Parathyroid adenoma (tissue), 2 donors: ENCODE measurements around the gene FANCG.

Experiments
- H2AFZ ChIP-seq: fragments of 300-600 bp; sonication (generic); one replicate; pipeline ENCODE4 v1.7.0; 2017; ENCODE audit warnings: antibody characterized with exemption, mild to moderate bottlenecking
- H3K27ac ChIP-seq: fragments of 300-600 bp; sonication (generic); one replicate; pipeline ENCODE4 v1.7.0; 2017
- H3K27me3 ChIP-seq: fragments of 300-600 bp; sonication (generic); one replicate; pipeline ENCODE4 v1.7.0; 2017; ENCODE audit warnings: low read length; ENCODE audit not compliant: control insufficient read depth, insufficient read depth
- H3K36me3 ChIP-seq: fragments of 300-600 bp; sonication (generic); one replicate; pipeline ENCODE4 v1.7.0; 2017; ENCODE audit warnings: low read length; ENCODE audit not compliant: control insufficient read depth, insufficient read depth
- H3K4me1 ChIP-seq: fragments of 300-600 bp; sonication (generic); one replicate; pipeline ENCODE4 v1.7.0; 2017; ENCODE audit warnings: control low read depth
- H3K4me2 ChIP-seq: fragments of 300-600 bp; sonication (generic); one replicate; pipeline ENCODE4 v1.7.0; 2017; ENCODE audit warnings: low read length
- H3K4me3 ChIP-seq: fragments of 300-600 bp; sonication (generic); one replicate; pipeline ENCODE4 v1.7.0; 2017; ENCODE audit warnings: low read depth, low read length
- H3K79me2 ChIP-seq: fragments of 300-600 bp; sonication (generic); one replicate; pipeline ENCODE4 v1.7.0; 2017; ENCODE audit warnings: control low read depth
- H3K9ac ChIP-seq: fragments of 300-600 bp; sonication (generic); one replicate; pipeline ENCODE4 v1.7.0; 2017; ENCODE audit warnings: mild to moderate bottlenecking
- H3K9me3 ChIP-seq: fragments of 300-600 bp; sonication (generic); one replicate; pipeline ENCODE4 v1.7.0; 2017; ENCODE audit warnings: low read length; ENCODE audit not compliant: control insufficient read depth
- TF ChIP-seq, protein P1 (sequence below): fragments of 300-600 bp; sonication (generic); IDR thresholded peaks from one replicate; pipeline ENCODE4 v1.7.0; 2017; ENCODE audit warnings: antibody characterized with exemption, mild to moderate bottlenecking
- donor health status: primary hyperparathyroidism.

FANCG gene

DNA sequence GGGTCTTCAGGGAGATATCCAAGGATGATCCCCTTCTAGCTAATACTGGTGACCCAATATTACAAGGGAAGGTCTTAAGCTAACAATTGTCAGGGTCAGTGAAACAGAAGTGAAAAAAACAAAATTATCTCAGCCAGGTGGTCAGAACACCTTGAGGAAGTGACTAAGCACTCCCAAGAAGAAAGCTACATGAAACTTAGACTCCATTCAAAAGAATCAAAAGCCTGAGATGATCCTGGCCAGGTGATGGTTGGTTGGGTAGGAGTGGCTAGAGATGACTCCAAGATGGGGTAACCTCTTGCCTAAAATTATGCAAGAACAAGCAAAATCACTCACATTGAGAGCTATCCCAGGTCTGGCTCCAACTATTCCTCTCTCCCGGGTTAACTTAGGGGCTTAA lies 12.7 kb downstream of the FANCG start:
- no peak overlapping the region for H2AFZ ChIP-seq
- H3K27me3 ChIP-seq, result no peaks in the 10 kb centered on the region
- H3K27ac ChIP-seq, result no peak overlapping the region
- no peaks in the 10 kb centered on the region for H3K36me3 ChIP-seq
- H3K9ac ChIP-seq, result no peak overlapping the region
- no peaks in the 10 kb centered on the region for H3K9me3 ChIP-seq
- TF ChIP-seq, protein P1, sequence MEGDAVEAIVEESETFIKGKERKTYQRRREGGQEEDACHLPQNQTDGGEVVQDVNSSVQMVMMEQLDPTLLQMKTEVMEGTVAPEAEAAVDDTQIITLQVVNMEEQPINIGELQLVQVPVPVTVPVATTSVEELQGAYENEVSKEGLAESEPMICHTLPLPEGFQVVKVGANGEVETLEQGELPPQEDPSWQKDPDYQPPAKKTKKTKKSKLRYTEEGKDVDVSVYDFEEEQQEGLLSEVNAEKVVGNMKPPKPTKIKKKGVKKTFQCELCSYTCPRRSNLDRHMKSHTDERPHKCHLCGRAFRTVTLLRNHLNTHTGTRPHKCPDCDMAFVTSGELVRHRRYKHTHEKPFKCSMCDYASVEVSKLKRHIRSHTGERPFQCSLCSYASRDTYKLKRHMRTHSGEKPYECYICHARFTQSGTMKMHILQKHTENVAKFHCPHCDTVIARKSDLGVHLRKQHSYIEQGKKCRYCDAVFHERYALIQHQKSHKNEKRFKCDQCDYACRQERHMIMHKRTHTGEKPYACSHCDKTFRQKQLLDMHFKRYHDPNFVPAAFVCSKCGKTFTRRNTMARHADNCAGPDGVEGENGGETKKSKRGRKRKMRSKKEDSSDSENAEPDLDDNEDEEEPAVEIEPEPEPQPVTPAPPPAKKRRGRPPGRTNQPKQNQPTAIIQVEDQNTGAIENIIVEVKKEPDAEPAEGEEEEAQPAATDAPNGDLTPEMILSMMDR, result no peak
- no peak overlapping the region for H3K4me3 ChIP-seq
- H3K79me2 ChIP-seq, result peaks cover 42% of the 10 kb centered on the region
- H3K4me2 ChIP-seq, result no peak overlapping the region
- peaks cover 15% of the 10 kb centered on the region for H3K4me1 ChIP-seq

DNA sequence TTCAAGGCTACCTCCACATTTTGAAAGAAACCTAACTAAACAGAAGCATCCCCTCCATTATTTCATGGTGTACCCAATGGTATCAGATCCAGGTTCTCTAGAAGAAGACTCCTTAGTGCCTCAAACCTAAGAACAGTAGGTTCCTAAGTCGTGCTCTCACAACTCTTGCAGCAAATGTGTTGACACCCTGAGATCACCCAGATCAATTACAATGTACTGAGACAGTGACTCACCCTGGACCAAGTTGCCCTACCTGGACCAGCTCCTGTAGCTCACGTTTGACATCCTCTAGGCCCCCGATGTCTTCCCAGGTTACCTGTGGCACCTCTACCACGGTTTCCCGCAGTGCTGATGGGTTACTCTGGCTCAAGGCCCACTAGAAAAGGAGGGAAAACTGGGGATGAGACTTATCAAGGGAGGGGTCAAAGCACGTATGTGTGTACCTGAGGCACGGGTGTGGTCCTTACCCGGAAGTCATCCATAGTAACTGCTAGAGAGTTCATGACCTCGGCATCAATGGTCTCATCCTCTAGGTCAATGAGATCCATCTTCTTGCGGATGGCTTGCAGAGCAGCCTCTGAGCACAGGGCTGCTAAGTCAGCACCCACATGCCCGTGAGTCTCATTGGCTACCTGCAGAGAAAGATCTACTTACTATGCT lies 19.1 kb downstream of the FANCG start:
- no peak overlapping the region for H3K9ac ChIP-seq
- no peaks in the 10 kb centered on the region for H3K4me1 ChIP-seq
- H3K9me3 ChIP-seq, result no peaks in the 10 kb centered on the region
- no peaks in the 10 kb centered on the region for H3K79me2 ChIP-seq
- H3K4me2 ChIP-seq, result no peak overlapping the region
- no peaks in the 10 kb centered on the region for H3K27me3 ChIP-seq
- H2AFZ ChIP-seq, result no peak overlapping the region
- no peak overlapping the region for H3K4me3 ChIP-seq
- H3K36me3 ChIP-seq, result no peaks in the 10 kb centered on the region
- TF ChIP-seq, protein P1, result no peak
- no peak overlapping the region for H3K27ac ChIP-seq

DNA sequence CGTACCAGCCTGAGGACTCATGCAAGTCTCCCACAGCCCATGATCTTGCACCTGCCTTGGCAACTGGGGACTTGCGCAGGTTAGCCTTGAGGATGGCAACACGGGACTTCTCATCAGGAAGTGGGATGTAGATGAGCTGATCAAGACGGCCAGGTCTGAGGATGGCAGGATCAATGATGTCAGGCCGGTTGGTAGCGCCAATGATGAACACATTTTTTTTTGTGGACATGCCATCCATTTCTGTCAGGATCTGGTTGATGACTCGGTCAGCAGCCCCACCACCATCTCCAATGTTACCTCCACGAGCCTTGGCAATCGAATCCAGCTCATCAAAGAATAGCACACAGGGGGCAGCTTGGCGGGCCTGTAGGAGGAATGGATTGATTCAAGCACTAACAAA lies 20.3 kb downstream of the FANCG start:
- no peak overlapping the region for H3K4me3 ChIP-seq
- no peak overlapping the region for H3K4me2 ChIP-seq
- H3K9me3 ChIP-seq, result no peaks in the 10 kb centered on the region
- no peaks in the 10 kb centered on the region for H3K79me2 ChIP-seq
- no peak overlapping the region for H3K9ac ChIP-seq
- H3K27me3 ChIP-seq, result no peaks in the 10 kb centered on the region
- TF ChIP-seq, protein P1, result no peak
- H3K36me3 ChIP-seq, result no peaks in the 10 kb centered on the region
- H3K4me1 ChIP-seq, result no peaks in the 10 kb centered on the region
- H2AFZ ChIP-seq, result no peak overlapping the region
- H3K27ac ChIP-seq, result no peak overlapping the region

DNA sequence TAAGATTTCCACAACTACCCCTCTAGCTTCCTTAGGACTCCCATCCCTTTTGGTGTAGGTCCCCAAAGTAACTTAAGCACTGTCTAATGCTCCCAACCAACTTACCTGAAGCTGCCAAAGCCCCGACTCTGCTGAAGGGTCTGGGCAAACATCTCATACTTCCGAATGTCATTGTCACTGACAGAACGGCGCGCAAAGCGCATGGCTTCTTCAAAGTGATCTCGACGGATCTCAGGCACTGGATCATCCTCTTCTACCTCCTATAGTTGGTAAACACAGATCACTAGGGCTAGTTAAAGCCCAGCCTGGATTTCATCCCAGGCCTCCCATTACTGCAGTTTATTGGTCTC lies 22.5 kb downstream of the FANCG start:
- no peak overlapping the region for H3K27ac ChIP-seq
- H3K36me3 ChIP-seq, result no peaks in the 10 kb centered on the region
- H3K4me2 ChIP-seq, result no peak overlapping the region
- no peaks in the 10 kb centered on the region for H3K79me2 ChIP-seq
- H2AFZ ChIP-seq, result no peak overlapping the region
- TF ChIP-seq, protein P1, result no peak
- H3K4me1 ChIP-seq, result no peaks in the 10 kb centered on the region
- no peaks in the 10 kb centered on the region for H3K9me3 ChIP-seq
- no peak overlapping the region for H3K4me3 ChIP-seq
- H3K9ac ChIP-seq, result no peak overlapping the region
- H3K27me3 ChIP-seq, result no peaks in the 10 kb centered on the region

DNA sequence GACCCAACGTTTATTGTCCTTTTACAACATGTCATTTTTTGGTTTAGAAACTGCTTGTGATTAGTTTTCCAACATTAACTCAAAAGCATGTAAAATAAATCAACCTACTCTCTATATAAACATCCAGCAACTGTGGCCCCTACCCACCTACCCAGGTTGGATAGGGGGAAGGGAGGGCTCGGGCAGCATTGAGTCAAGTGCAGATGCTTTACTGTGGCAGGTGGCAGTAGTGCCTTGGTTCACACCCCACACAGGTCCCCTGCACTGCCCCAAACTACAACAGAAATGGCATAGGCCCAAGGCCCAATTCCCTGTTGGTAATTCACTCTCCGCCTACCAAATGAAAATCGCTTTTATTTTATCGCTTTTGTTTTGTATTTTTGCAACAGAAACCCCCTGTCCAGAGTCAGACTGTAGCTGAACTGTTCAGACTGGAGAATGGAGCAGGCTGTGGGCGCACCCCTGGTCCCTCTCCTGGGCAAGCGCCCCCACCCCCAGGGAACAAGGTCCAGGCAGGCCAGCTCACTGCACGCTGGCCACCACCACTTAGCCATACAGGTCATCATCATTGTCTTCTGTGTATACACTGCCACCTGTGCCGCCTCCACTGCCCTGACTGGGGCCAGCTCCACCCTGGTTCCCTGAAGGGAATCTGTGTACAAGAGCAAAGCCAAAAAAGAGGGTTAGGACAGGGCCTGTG lies 23.0 kb downstream of the FANCG start:
- H3K4me1 ChIP-seq, result no peaks in the 10 kb centered on the region
- H3K4me2 ChIP-seq, result no peak overlapping the region
- H3K27ac ChIP-seq, result no peak overlapping the region
- no peaks in the 10 kb centered on the region for H3K9me3 ChIP-seq
- H2AFZ ChIP-seq, result no peak overlapping the region
- no peak overlapping the region for H3K4me3 ChIP-seq
- H3K79me2 ChIP-seq, result no peaks in the 10 kb centered on the region
- TF ChIP-seq, protein P1, result no peak
- no peak overlapping the region for H3K9ac ChIP-seq
- no peaks in the 10 kb centered on the region for H3K36me3 ChIP-seq
- no peaks in the 10 kb centered on the region for H3K27me3 ChIP-seq
